GM12878 (cell line): ENCODE data around the gene HTR3C. TPM values are rescaled to one million over a fixed set of nuclear protein-coding genes. Genes with fewer than 3 reads are reported as not detected.

Experiments
- HCFC1 ChIP-seq: fragments of 150-350 bp; IDR thresholded peaks from 2 replicates; pipeline ENCODE4 v1.6.1; 2014; ENCODE audit warnings: low read length
- HDGF ChIP-seq: fragments of 450-650 bp; IDR thresholded peaks from 2 replicates; pipeline ENCODE4 v1.6.1; 2016; ENCODE audit warnings: antibody characterized with exemption
- MYB ChIP-seq: fragments of 150-350 bp; IDR thresholded peaks from 2 replicates; pipeline ENCODE4 v1.6.1; 2014; ENCODE audit warnings: mild to moderate bottlenecking, low read depth, low read length, borderline replicate concordance
- PML ChIP-seq: IDR thresholded peaks from 2 replicates; pipeline ENCODE4 v1.6.1; 2012; ENCODE audit warnings: low read length, inconsistent platforms
- RB1 ChIP-seq: fragments of 450-650 bp; formaldehyde crosslinking; IDR thresholded peaks from 2 replicates; pipeline ENCODE4 v1.6.1; 2017; ENCODE audit warnings: mild to moderate bottlenecking, borderline replicate concordance
- SMARCA5 ChIP-seq: fragments of 450-650 bp; IDR thresholded peaks from 2 replicates; pipeline ENCODE4 v1.6.1; 2017; ENCODE audit warnings: mild to moderate bottlenecking
- SP1 ChIP-seq: IDR thresholded peaks from one replicate; pipeline ENCODE4 v1.6.1; 2011; ENCODE audit warnings: low read depth, low read length
- ZNF24 ChIP-seq: fragments of 450-650 bp; IDR thresholded peaks from 2 replicates; pipeline ENCODE4 v1.6.1; 2017; ENCODE audit warnings: antibody characterized with exemption, mild to moderate bottlenecking
- polyA plus RNA-seq, 11 experiments: library from polyadenylated mRNA; depleted of rRNA in 4 of 11; unstranded in 6 of 11; stranded (reverse) in 5 of 11; fragments of >200 nt; fragmentation: Nextera tagmentation in 4 of 11; fragmentation: Illumina TruSeq in 1 of 11; extraction: Ambion mirVana in 4 of 11; extraction: Trizol in 1 of 11; gene quantifications; 1 replicate in 1 of 11; 2 replicates in 10 of 11; pipeline versions ENCODE4 v1.2.1 to v1.2.3, GENCODE V29; 2011 to 2016; ENCODE audit warnings: inconsistent platforms in 2 of 11, missing spikeins in 2 of 11, low read depth in 1 of 11
- total RNA-seq, 4 experiments: library from RNA; depleted of rRNA in 3 of 4; stranded (reverse); fragments of >200 nt in 3 of 4; fragmentation: Illumina TruSeq in 1 of 4; extraction: Trizol in 1 of 4; gene quantifications; 2 replicates each; pipeline versions ENCODE4 v1.2.1 to v1.2.3, GENCODE V29; 2013 to 2021
- TF ChIP-seq, protein P1 (sequence below): fragments of 450-650 bp; IDR thresholded peaks from 2 replicates; pipeline ENCODE4 v1.6.1; 2017; ENCODE audit warnings: mild to moderate bottlenecking, low read depth, inconsistent platforms; ENCODE audit not compliant: poor library complexity, severe bottlenecking
- TF ChIP-seq, protein P2 (sequence below): fragments of 450-650 bp; IDR thresholded peaks from 2 replicates; pipeline ENCODE4 v1.6.1; 2017; ENCODE audit warnings: mild to moderate bottlenecking, moderate library complexity
- TF ChIP-seq, protein P3 (sequence below): fragments of 450-650 bp; conservative IDR thresholded peaks from 2 replicates; pipeline ENCODE4 v1.6.1; 2017; ENCODE audit warnings: mild to moderate bottlenecking, moderate library complexity
- TF ChIP-seq, protein P4 (sequence below): fragments of 450-650 bp; IDR thresholded peaks from 2 replicates; pipeline ENCODE4 v1.6.1; 2017; ENCODE audit warnings: mild to moderate bottlenecking, moderate library complexity
- TF ChIP-seq, protein P5 (sequence below): fragments of 450-650 bp; IDR thresholded peaks from 2 replicates; pipeline ENCODE4 v1.6.1; 2018; ENCODE audit warnings: mild to moderate bottlenecking, low read depth, moderate library complexity; ENCODE audit not compliant: partially characterized antibody

HTR3C gene
- total and polyA plus RNA-seq, 10 of the 15 experiments (the other 5 are each of a cell fraction or from before 2014, with no cell fraction given) = not detected

DNA sequence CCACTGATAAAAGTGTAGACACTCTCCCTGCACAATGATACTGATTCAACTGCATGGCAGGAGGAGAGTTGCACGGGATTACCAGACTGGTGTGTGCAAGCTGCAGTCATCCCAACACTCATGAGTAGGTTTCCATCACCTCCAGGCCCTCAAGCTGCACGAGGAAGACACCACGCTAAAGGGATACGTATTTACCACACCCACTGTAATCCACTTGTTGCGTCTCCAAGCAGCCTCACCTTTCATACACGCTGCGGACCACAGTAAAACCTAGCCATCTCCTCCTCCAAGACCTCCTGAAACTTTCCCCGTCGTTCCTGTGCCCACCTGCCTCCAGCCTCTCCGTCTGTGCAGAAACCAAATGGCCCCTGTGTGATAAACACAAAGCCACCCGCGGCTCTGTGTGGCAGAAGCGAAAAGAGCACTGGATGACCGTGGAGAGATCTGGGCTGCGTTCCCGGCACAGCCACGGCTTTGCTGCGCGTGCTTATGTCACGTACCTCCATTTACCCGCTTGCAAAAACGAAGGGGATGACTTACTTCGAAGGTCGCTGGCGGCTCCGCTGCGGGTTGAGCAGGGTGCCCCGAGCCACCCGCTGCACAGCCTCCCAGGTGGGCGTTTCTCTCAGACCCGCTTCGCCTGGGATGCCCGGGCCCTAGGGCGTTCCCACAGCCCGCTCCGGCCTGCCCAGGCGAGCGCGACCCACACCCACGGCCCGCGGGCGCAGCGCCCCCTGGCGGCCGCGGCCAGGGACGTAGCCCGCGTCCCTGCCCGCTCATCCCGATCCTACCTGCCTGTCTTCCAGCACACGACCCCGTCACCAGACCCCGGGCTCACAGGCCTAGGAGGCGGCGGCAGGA, 35.8 kb upstream of the HTR3C start (continued):
- TF ChIP-seq, protein P1, sequence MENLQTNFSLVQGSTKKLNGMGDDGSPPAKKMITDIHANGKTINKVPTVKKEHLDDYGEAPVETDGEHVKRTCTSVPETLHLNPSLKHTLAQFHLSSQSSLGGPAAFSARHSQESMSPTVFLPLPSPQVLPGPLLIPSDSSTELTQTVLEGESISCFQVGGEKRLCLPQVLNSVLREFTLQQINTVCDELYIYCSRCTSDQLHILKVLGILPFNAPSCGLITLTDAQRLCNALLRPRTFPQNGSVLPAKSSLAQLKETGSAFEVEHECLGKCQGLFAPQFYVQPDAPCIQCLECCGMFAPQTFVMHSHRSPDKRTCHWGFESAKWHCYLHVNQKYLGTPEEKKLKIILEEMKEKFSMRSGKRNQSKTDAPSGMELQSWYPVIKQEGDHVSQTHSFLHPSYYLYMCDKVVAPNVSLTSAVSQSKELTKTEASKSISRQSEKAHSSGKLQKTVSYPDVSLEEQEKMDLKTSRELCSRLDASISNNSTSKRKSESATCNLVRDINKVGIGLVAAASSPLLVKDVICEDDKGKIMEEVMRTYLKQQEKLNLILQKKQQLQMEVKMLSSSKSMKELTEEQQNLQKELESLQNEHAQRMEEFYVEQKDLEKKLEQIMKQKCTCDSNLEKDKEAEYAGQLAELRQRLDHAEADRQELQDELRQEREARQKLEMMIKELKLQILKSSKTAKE = no peak
- TF ChIP-seq MYB = peak; percentile 9; the same call in 1 of the 2 replicates
- TF ChIP-seq, protein P2, sequence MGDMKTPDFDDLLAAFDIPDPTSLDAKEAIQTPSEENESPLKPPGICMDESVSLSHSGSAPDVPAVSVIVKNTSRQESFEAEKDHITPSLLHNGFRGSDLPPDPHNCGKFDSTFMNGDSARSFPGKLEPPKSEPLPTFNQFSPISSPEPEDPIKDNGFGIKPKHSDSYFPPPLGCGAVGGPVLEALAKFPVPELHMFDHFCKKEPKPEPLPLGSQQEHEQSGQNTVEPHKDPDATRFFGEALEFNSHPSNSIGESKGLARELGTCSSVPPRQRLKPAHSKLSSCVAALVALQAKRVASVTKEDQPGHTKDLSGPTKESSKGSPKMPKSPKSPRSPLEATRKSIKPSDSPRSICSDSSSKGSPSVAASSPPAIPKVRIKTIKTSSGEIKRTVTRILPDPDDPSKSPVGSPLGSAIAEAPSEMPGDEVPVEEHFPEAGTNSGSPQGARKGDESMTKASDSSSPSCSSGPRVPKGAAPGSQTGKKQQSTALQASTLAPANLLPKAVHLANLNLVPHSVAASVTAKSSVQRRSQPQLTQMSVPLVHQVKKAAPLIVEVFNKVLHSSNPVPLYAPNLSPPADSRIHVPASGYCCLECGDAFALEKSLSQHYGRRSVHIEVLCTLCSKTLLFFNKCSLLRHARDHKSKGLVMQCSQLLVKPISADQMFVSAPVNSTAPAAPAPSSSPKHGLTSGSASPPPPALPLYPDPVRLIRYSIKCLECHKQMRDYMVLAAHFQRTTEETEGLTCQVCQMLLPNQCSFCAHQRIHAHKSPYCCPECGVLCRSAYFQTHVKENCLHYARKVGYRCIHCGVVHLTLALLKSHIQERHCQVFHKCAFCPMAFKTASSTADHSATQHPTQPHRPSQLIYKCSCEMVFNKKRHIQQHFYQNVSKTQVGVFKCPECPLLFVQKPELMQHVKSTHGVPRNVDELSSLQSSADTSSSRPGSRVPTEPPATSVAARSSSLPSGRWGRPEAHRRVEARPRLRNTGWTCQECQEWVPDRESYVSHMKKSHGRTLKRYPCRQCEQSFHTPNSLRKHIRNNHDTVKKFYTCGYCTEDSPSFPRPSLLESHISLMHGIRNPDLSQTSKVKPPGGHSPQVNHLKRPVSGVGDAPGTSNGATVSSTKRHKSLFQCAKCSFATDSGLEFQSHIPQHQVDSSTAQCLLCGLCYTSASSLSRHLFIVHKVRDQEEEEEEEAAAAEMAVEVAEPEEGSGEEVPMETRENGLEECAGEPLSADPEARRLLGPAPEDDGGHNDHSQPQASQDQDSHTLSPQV = peak; percentile 83
- TF ChIP-seq, protein P3, sequence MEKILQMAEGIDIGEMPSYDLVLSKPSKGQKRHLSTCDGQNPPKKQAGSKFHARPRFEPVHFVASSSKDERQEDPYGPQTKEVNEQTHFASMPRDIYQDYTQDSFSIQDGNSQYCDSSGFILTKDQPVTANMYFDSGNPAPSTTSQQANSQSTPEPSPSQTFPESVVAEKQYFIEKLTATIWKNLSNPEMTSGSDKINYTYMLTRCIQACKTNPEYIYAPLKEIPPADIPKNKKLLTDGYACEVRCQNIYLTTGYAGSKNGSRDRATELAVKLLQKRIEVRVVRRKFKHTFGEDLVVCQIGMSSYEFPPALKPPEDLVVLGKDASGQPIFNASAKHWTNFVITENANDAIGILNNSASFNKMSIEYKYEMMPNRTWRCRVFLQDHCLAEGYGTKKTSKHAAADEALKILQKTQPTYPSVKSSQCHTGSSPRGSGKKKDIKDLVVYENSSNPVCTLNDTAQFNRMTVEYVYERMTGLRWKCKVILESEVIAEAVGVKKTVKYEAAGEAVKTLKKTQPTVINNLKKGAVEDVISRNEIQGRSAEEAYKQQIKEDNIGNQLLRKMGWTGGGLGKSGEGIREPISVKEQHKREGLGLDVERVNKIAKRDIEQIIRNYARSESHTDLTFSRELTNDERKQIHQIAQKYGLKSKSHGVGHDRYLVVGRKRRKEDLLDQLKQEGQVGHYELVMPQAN = 0 out of 2 replicates have a peak, but pooled peaks have one; percentile 62
- peak; percentile 100 for TF ChIP-seq SMARCA5
- TF ChIP-seq HDGF = no peak; the same call in 1 of the 2 replicates
- TF ChIP-seq PML = no peak
- peak; percentile 88; the same call in 1 of the 2 replicates for TF ChIP-seq RB1
- TF ChIP-seq SP1 = peak; percentile 28
- TF ChIP-seq, protein P4, sequence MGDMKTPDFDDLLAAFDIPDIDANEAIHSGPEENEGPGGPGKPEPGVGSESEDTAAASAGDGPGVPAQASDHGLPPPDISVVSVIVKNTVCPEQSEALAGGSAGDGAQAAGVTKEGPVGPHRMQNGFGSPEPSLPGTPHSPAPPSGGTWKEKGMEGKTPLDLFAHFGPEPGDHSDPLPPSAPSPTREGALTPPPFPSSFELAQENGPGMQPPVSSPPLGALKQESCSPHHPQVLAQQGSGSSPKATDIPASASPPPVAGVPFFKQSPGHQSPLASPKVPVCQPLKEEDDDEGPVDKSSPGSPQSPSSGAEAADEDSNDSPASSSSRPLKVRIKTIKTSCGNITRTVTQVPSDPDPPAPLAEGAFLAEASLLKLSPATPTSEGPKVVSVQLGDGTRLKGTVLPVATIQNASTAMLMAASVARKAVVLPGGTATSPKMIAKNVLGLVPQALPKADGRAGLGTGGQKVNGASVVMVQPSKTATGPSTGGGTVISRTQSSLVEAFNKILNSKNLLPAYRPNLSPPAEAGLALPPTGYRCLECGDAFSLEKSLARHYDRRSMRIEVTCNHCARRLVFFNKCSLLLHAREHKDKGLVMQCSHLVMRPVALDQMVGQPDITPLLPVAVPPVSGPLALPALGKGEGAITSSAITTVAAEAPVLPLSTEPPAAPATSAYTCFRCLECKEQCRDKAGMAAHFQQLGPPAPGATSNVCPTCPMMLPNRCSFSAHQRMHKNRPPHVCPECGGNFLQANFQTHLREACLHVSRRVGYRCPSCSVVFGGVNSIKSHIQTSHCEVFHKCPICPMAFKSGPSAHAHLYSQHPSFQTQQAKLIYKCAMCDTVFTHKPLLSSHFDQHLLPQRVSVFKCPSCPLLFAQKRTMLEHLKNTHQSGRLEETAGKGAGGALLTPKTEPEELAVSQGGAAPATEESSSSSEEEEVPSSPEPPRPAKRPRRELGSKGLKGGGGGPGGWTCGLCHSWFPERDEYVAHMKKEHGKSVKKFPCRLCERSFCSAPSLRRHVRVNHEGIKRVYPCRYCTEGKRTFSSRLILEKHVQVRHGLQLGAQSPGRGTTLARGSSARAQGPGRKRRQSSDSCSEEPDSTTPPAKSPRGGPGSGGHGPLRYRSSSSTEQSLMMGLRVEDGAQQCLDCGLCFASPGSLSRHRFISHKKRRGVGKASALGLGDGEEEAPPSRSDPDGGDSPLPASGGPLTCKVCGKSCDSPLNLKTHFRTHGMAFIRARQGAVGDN = peak; percentile 57; the same call in 1 of the 2 replicates
- TF ChIP-seq, protein P5, sequence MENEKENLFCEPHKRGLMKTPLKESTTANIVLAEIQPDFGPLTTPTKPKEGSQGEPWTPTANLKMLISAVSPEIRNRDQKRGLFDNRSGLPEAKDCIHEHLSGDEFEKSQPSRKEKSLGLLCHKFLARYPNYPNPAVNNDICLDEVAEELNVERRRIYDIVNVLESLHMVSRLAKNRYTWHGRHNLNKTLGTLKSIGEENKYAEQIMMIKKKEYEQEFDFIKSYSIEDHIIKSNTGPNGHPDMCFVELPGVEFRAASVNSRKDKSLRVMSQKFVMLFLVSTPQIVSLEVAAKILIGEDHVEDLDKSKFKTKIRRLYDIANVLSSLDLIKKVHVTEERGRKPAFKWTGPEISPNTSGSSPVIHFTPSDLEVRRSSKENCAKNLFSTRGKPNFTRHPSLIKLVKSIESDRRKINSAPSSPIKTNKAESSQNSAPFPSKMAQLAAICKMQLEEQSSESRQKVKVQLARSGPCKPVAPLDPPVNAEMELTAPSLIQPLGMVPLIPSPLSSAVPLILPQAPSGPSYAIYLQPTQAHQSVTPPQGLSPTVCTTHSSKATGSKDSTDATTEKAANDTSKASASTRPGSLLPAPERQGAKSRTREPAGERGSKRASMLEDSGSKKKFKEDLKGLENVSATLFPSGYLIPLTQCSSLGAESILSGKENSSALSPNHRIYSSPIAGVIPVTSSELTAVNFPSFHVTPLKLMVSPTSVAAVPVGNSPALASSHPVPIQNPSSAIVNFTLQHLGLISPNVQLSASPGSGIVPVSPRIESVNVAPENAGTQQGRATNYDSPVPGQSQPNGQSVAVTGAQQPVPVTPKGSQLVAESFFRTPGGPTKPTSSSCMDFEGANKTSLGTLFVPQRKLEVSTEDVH = no peak
- TF ChIP-seq HCFC1 = no peak
- peak; percentile 66; the same call in 1 of the 2 replicates for TF ChIP-seq ZNF24
